SKM-1 (cell line): ENCODE measurements around the gene BBOX1.

Source experiments
- DNase-seq: peaks from one replicate; lab custom pipeline; 2025; ENCODE audit not compliant: unreplicated experiment; lab: John Stamatoyannopoulos, UW

BBOX1 gene

DNA sequence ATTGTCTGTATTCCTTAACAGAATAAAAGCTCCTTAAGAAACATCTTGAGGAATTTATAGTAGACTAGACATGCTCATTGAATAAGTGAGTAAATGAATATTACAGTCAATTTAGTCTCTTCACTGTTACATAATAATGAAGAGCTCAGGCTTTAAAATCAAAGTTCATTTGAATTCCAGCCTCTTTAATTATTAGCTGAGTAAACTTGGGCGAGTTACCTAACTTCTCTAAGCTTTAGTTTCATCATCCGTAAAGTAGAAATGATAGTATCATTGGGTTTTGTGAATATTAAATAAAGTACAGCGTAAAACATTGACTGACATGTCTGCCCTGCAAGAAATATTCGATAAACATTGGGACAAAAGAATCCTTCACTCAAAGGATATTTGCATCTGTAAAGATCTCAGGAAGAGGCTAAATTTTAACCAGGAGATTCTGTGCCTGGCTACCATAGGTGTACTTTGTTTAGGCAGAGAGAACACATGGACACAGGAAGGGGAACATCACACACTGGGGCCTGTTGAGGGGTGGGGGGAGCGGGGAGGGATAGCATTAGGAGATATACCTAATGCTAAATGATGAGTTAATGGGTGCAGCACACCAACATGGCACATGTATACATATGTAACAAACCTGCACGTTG, 15.2 kb upstream of the BBOX1 start:
- no peak for DNase-seq

DNA sequence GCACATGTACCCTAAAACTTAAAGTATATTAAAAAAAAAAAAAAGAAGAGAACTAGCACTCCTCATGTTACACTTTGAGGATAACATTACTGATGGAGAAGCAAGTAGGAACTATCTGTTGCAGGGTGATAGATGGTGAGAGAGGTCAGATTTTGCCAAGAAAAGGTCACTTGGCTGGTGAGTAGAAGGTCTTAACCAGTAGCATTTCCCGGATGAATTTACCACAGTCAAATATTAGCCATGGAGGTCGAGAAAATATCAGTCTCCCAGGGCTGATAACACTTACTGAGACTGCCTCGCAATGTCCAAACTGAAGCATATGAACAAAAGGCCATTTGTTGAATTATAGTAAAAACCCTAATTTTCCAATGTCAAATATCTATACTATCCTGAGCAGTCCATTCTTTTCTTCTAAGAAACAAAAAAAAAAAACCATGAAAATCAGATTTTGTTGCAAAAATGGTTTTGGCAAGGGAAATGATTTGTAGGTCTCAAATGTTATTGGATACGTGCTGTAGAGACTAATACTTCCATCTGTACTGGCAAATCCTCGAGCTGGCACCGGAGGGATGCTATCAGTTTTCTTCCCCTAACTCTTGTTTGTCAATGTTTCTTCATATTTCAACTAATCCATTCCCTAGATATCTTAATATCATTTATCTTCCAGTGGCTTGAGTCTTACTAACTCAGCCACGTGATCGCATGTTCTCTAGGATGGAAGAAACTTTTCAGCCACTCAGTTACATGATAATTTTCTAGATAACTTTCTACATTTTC, 14.5 kb upstream of the BBOX1 start:
- DNase-seq = no peak

DNA sequence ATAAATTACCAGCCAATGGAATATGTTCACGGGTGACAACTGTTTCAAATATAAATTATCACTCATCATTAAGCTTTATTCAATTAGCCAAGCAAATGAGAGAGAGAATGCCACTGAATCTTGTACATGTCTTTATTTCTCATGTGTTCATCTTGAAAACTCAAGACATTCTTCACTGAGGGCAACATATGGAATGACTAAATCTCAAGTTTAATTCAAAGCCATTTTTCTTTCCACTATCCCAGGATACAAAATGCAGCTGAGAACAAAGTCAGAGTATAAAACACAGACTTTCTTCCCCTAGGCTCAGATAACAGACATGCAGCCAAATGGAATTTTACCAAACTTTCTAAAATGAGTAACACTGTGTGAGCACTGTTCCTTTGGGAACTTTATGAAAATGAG, 12.1 kb upstream of the BBOX1 start:
- DNase-seq = no peak

DNA sequence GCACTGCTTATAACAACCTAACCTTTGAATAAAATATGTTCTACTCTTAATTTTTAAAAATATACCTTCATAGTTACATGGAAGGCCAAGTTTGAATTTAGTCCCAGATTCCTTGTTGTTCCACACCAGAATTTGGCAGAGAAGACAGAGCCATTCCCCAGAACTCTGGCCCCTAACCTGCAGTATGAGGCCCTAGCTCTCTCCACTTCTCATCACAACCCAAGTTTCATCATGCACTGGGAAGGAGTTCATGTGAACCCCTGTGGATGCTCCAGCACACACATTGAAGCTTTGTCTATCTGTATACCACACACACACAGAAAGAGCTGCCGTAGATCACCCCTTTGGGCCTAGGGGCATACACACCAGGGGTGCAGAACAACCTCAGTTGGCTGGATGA, 10.6 kb upstream of the BBOX1 start:
- no peak for DNase-seq

DNA sequence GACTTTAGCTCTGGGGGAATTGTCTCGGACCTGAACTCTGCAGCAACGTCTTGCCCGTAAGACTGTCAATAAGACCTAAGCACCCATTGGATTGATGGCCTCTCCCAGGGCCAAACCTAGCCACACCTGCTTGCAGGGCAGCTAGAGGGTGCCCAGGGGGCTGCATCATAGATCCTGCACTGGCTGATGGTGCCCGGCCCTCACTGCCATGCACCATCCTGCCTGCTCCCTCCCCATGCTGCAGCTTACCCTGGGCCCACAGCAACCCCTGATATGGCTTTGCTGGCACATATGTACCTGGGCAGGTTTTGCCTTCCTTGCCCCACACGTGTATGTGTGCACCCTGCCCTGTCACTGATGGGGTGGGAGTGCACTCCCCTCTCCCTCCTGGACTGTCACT, 8.9 kb upstream of the BBOX1 start:
- DNase-seq = no peak

DNA sequence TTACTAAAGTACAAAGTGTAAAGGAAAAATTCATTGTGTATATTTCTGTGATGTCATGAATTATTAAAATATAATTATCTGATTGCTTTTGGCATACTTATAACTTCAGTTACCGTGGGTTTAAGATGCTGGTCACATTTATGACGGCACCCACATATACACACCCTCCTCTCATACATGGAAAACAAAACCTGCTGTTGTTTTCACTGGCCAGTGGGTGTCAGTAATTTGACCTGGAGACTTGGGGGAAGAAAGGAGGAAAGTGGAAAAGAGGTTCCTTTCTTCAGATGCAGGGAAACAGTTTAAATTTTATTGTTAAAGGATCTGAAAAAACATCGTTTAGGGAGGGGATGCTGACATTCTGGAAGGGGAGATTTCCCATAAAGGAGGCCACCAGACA, 742 bp upstream of the BBOX1 start:
- no peak for DNase-seq

DNA sequence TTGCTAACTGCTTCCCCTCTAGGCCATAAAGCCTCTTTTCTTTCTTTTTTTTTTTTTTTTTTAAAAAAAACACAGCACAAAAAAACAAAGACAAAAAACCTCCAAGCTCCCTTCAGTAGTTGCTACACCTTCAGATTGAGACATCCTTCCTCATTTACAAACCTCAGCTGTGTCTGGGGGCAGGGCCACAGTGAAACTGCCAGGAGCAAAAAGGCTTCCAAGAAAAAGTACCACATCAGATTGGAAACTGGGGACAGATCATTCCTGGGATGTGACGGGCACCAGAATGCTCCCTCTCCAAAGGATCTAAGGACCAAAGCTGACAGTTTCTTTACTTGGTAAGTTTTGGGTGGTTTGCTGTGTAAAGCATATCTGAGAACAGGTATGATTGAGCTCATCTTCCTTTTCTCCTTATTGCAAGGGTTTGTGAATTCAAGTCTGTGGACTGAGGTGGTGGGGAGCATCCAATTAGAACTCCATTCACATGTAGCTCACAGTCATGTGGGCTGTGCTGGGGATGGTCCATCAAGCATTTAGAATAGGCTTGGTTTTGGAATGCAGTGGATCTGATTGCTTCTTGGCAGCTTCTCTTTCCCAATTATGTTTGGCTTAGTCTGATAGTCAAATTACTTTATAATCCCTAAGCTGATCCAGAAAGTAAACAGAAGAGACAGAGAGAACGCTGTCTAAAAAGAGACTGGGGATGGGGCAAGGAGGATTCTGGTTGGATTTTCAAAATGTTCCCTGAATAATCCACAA, 705 bp downstream of the BBOX1 start:
- peak; percentile 5 for DNase-seq

DNA sequence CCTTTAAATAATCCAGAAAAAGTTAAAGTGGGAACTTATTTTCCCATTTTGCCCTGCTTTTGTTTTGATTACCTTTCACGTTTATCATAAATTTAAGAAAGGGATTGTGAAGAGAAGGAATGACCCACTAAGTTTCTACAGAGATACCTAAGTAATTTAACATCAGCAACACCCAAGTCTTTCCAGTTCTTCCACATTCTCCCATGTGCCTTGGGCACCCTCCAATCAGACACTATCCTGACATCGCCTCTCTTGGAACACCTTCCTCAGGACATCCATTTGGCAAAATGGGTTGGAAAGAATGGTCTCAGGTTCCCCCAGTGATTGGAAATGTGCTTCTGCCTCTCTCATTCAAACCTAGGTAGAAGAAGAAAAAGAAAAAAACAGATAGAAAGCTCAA, 6.3 kb downstream of the BBOX1 start:
- DNase-seq = no peak

DNA sequence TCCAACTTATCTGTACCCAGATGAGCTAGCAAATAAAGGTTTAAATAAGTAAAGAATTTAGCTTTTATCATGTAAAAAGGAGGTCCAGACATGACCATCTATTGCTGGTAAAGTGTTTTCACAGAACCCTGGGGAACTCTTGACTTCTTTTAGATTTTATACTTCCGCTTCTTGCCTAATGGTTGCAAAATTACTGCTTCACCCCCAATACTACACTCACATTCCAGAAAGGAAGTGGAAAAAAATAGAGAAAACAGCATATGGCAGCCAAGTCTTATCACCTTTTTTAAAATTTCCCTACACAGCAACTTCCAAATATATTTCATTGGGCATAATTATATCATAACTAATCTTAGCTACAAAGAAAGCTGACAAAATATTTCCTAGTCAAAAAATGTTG, 12.1 kb downstream of the BBOX1 start:
- no peak for DNase-seq

DNA sequence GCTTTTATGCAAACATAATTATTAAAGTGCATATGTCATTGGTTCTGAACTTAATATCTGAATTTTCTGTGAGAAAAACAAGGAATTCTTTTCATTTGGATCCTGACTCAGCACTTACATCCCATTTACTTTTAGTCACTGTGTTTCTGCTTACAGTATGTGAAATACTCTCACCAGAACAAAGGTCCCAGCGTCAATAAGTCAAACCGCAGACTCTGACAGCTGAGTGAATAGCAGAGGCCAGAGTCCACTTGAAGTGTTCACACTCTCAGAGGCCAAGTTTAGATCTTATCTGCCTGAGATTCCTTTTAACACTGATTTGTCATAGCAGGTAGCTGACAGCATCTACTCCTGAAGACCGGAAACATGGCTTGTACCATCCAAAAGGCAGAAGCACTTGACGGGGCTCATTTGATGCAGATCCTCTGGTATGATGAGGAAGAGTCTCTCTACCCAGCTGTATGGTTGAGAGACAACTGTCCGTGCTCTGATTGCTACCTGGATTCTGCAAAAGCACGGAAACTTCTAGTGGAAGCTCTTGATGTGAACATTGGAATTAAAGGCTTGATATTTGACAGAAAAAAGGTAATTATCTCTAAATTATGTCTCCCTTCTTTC, 14.6 kb downstream of the BBOX1 start:
- DNase-seq = no peak

DNA sequence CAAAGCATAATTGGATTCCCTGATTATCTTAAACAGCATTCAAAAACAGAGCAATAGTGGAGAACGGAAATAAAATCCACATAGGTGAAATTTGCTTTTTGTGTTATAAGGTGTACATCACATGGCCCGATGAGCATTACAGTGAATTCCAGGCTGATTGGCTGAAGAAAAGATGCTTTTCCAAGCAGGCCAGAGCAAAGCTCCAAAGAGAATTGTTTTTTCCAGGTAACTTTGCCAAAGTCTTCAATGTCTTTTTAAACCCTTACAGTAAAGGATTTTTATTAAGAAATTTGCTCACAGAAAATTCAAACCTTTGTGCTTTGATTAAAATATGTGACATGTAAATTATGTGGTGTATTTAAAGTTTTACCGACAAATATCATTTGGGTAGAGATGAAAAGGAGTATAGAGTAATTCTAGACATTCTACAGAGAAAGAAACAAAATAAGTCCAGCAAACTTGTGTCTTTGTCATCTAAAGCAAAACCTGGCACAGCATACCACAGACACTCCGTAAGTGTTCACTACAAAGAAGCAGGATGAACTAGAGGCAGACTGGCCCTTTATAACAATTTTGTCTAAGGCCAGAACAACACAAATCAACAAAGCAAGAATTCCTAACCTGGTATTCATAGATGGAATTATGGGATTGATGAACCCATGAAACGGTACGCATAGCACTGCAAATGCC, 16.6 kb downstream of the BBOX1 start:
- no peak for DNase-seq

DNA sequence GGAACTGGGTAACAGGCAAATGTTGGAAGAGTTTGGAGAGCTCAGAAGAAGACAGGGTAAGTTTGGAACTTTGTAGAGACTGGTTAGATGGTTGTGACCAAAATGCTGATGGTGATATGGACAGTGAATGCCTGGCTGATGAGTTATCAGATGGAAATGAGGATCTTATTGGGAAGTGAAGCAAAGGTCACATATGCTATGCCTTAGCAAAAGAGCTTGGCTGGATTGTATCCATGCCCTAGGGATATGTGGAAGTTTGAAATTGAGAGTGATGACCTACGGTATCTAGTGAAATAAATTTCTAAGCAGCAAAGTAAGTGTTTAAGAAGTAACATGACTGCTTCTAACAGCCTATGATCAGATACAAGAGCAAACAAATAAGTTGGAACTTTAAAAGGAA, 17.8 kb downstream of the BBOX1 start:
- no peak for DNase-seq

DNA sequence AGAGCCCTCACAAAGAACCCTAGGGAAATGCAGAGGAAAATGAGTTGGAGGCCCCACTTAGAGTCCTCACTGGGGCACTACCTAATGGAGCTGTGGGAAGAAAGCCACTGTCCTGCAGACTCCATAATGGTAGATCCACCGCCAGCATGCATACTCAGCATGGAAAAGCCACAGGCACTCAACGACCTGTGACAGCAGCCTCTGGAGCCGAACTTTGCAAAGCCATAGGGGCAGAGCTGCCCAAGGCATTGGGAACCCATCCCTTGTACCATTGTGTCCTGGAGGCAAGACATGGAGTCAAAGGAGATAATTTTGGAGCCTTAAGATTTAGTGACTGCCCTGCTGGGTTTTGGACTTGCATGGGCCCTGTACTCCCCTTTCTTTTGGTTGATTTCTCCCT, 18.8 kb downstream of the BBOX1 start:
- DNase-seq = no peak

DNA sequence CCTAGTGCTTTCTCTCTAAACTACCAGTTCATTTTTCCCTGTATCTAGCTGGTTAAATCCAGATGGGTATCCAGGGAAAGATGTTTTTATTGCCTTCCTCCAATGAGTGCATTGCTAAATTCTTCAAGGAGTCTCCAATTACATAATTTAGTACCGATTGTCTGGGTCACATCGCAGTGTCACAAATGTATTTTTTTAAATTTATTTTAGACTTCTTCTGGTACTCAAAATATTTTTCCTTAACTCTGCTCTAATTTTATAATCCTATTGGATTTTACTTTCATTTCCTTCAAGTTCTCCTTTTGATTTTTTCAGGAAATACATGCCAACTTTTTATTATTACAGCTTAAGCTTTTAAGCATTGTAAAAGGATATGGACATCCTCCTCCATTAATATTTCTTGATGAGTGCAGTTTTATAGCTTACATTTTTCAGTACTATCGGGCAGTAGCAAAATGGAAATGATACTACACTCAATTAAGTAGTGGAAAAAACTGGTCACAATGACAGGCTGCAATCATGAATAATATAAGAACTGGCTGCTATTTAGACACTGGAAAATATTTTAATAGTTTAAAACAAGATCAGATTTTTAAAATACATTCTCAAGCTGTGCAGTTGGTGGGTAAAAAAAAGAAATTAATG, 20.3 kb downstream of the BBOX1 start:
- no peak for DNase-seq

DNA sequence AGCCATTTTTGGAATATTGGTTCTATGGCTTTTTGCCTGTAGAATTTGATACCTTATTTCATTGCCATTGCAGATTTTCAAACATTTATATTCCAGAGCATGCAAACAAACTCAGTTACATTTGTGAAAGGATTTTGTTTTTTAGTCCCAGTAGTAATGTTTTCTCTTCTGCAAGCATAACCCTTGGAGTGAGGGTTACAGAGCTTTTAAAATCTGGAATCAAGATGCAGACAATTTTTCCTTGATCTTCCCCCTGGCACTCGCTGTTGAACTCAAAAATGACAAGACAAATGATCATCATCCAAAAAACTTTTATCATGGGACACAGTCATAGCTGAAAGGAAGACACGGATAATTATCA, 20.8 kb downstream of the BBOX1 start:
- no peak for DNase-seq

DNA sequence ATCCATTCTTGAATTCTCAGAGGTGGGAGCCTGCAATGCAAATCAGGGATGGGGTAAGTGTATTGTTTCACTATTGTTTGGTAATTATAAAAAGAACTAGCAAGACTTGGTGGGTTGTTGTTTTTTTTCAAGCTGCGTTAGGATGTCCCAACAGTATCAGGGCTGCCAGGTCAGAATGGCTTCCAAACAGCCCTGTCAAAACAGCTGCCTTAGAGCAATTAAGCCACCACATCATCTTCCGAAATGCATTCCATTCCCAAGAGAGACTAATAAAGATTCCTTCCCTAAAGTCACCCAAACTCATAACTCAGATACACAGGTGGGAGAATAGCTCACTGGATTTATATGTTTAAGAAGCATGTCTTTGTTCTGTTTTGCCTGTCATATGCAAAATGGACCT, 23.5 kb downstream of the BBOX1 start:
- DNase-seq = no peak

DNA sequence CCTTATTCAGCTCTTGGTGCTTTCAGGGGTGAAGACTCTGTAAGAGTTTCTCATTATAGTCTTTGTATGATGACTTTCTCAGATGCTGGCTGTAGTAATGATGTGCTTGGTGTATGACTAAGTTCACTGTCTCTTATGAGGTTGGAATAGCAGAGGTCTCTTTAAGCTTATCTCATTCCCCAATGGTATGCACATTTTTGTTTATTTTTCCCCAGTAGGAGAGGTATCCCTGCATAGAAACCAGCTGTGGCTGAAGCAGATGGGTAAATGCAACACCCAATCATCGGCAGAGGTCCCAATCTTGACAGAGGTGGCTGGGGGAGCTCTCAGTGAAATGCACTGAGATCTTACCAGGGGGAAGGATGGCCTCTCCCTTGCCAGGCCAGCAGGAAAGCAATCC, 34.6 kb downstream of the BBOX1 start:
- DNase-seq = no peak

DNA sequence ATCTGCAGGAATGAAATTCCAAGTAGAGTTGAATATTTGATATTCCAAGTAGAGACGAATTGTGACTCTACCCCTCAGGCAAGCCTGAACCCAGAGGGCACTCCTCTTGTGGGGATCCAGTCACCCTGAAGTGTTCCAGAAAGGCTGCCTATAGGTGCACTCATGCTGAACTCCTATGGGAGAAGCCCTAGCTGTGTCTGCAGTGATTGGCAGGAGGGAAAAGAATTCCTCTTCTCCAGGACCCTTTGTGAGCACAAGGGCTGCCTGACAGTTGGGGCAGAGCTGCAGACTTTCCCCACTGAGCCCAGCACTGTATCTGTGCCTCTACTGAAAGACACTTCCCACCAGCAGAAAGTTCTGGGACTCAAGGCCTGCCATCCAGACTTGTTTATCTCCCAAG, 35.0 kb downstream of the BBOX1 start:
- no peak for DNase-seq

DNA sequence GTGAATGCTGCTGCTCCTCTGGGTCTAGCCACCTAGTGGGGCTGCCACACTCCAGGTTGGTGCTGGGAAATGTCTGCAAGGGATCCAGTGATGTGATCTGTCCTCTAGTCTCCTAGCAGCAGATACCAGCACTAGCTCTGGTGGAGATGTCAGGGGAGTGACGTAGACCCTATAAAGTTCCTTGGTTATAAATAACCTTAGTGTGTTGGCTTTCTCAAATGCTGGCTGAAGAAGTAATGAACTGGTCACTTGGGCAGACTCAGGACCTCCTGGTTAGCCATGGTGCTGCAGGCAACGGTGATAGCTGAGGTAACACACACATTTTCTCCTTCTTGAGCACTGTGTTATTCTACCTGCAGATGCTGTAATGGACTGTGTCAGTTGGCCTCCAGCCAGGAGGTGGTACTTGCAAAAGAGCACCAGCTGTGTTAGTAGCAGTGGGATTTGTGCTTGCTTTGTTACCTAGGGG, 35.5 kb downstream of the BBOX1 start:
- no peak for DNase-seq

DNA sequence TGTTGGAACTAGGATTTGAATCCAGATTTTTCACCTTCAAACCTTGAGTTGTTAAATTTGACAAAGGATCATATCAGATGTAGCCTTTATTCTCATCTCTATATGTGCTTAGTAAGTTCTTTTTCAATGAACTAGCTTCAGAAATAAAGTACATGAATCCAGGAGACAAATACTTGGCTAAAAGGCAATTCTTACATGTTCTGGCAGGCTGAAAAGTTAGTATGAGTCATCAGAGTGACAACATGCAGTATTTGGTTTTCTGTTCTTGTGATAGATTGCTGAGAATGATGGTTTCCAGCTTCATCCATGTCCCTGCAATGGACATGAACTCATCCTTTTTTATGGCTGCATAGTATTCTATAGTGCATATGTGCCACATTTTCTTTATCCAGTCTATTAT, 40.4 kb downstream of the BBOX1 start:
- DNase-seq = no peak

DNA sequence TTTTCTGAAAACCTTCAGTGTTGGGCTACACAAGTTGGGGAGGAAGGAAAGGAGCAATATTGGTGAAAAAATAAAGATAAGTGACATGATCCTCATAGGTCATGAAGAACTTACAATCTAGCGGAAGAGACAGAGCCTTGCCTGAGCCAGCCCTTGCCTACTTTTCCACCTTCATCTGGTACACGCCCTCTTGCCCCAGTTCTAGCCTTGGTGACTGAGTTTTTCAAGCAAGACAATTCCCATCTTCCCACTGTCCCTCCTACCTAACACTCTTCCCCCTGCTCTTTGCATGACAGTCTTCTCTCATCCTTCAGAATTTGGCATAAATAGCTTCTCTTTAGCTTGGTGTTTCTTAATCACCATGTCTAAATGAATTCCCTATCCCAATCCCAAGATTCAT, 42.6 kb downstream of the BBOX1 start:
- DNase-seq = no peak
